K562 (cell line): ENCODE data around the gene LEMD1. TPM values are rescaled to one million over a fixed set of nuclear protein-coding genes. Genes with fewer than 3 reads are reported as not detected.

Experiments used
- CREB1 ChIP-seq, 2 experiments: sonication (generic) in 1 of 2; formaldehyde crosslinking in 1 of 2; IDR thresholded peaks; 2 replicates each; pipeline versions ENCODE4 v1.6.1 to v1.8.0; 2012 to 2022; ENCODE audit warnings: inconsistent platforms in 1 of 2, mild to moderate bottlenecking in 1 of 2, missing genetic modification reagents in 1 of 2, moderate library complexity in 1 of 2
- CREB3 ChIP-seq: fragments of 450-650 bp; conservative IDR thresholded peaks from 2 replicates; pipeline ENCODE4 v1.6.1; 2016; ENCODE audit warnings: missing genetic modification characterization, low read depth, mild to moderate bottlenecking, missing compliant biosample characterization, moderate library complexity
- CREM ChIP-seq: IDR thresholded peaks from 2 replicates; pipeline ENCODE4 v1.6.1; 2014; ENCODE audit warnings: antibody characterized with exemption, low read depth
- LCOR ChIP-seq: sonication (generic); formaldehyde crosslinking; IDR thresholded peaks from 2 replicates; pipeline ENCODE4 v1.8.0; 2022; ENCODE audit warnings: mild to moderate bottlenecking, missing genetic modification reagents
- NCOA1 ChIP-seq: fragments of 450-650 bp; IDR thresholded peaks from 2 replicates; pipeline ENCODE4 v1.6.1; 2016; ENCODE audit warnings: low read depth
- NFE2L1 ChIP-seq: fragments of 450-650 bp; IDR thresholded peaks from 2 replicates; pipeline ENCODE4 v1.6.1; 2016; ENCODE audit warnings: missing genetic modification characterization, low read depth, mild to moderate bottlenecking, missing compliant biosample characterization, moderate library complexity, borderline replicate concordance
- RCOR1 ChIP-seq, 2 experiments: IDR thresholded peaks; 2 replicates each; pipeline ENCODE4 v1.6.1; 2012; ENCODE audit warnings: low read depth in 2 of 2, low read length in 2 of 2, borderline replicate concordance in 1 of 2, improper control_type of control experiment in 1 of 2
- SMARCA4 ChIP-seq: fragments of 450-650 bp; IDR thresholded peaks from 2 replicates; pipeline ENCODE4 v1.6.1; 2016
- TFAP4 ChIP-seq: sonication (generic); formaldehyde crosslinking; IDR thresholded peaks from 2 replicates; pipeline ENCODE4 v1.8.0; 2022; ENCODE audit warnings: missing genetic modification reagents, mild to moderate bottlenecking, moderate library complexity, borderline replicate concordance
- XRCC5 ChIP-seq: fragments of 200-400 bp; formaldehyde crosslinking; IDR thresholded peaks from 2 replicates; pipeline ENCODE4 v1.6.1; 2017; ENCODE audit warnings: low read depth, mild to moderate bottlenecking, low read length
- ZNF316 ChIP-seq: fragments of 450-650 bp; IDR thresholded peaks from 2 replicates; pipeline ENCODE4 v1.6.1; 2016
- ZNF431 ChIP-seq: sonication (generic); formaldehyde crosslinking; IDR thresholded peaks from 2 replicates; pipeline ENCODE4 v1.8.0; 2022; ENCODE audit warnings: mild to moderate bottlenecking, missing genetic modification reagents
- ZNF507 ChIP-seq: conservative IDR thresholded peaks from 2 replicates; pipeline ENCODE4 v1.6.1; 2017; ENCODE audit warnings: missing genetic modification characterization, missing compliant biosample characterization
- ZNF766 ChIP-seq: fragments of 200-800 bp; sonication (Bioruptor generic); conservative IDR thresholded peaks from 2 replicates; pipeline ENCODE4 v1.6.1; 2016; ENCODE audit warnings: missing genetic modification characterization, missing compliant biosample characterization
- polyA plus RNA-seq, 8 experiments: library from polyadenylated mRNA; depleted of rRNA in 4 of 8; stranded (reverse) in 5 of 8; unstranded in 3 of 8; fragments of >200 nt; fragmentation: Nextera tagmentation in 2 of 8; fragmentation: Illumina TruSeq in 1 of 8; extraction: Ambion mirVana in 2 of 8; extraction: Trizol in 1 of 8; gene quantifications; 2 replicates each; pipeline versions ENCODE4 v1.2.1 to v1.2.3, GENCODE V29; 2011 to 2014; ENCODE audit warnings: inconsistent platforms in 1 of 8, missing spikeins in 1 of 8
- total RNA-seq, 7 experiments: library from RNA; depleted of rRNA in 6 of 7; stranded (reverse); fragments of >200 nt in 6 of 7; fragmentation: Illumina TruSeq in 2 of 7; extraction: Trizol in 2 of 7; gene quantifications; 2 replicates each; pipeline versions ENCODE4 v1.2.1 to v1.2.3, GENCODE V29; 2011 to 2021; ENCODE audit warnings: low replicate concordance in 1 of 7
- TF ChIP-seq, protein P1 (sequence below): IDR thresholded peaks from 2 replicates; pipeline ENCODE4 v1.6.1; 2011; ENCODE audit warnings: borderline replicate concordance, low read depth, mild to moderate bottlenecking, moderate library complexity, low read length; ENCODE audit not compliant: insufficient read depth, poor library complexity, severe bottlenecking
- TF ChIP-seq, protein P2 (sequence below): fragments of 450-650 bp; IDR thresholded peaks from 2 replicates; pipeline ENCODE4 v1.6.1; 2017; ENCODE audit warnings: antibody characterized with exemption, mild to moderate bottlenecking
- TF ChIP-seq, protein P3 (sequence below): fragments of 250-450 bp; sonication (Bioruptor Pico); IDR thresholded peaks from 2 replicates; pipeline ENCODE4 v1.8.0; 2022; ENCODE audit warnings: moderate library complexity, mild to moderate bottlenecking, inconsistent platforms

The LEMD1 gene
- total and polyA plus RNA-seq, 9 of the 15 experiments (the other 6 are each of a cell fraction or from before 2014, with no cell fraction given) = 0.11 to 2.4 (median 0.57) TPM; not detected in 1

DNA sequence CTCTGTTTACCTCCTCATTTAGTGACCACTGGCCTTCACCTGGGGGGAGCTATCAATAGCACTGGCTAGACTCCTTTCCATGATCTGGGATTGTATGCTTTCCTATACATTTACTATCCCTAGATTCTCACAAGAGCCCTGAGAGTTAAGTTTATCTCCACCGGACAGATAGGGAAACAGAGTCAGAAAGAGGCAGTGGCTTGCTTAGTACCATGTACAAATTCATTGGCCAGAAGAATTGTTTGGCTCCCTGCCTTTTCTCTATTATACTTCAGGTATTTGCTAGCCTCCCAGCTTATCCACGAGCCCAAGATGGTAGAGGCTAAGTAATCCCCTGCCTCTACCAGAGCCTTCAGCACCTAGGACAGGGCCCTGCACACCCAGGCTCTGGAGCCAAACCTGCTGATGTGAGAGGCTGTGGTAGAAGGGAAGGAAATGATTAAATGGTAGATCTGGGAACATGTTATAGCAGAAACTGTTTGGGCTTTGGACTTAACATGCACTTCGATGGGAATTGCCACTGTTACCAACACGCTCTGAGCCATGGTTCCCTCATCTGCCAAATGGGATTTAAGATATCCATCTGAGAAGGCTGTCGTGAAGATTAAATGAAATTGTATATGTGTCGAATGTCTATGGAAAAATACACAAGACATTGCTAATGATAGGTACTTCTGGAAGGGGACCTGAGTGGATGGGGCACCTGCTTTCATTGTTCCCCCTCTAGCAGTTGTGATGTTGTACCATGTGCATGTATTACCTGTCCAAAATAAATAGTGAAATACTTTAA lies 37.1 kb upstream of the LEMD1 start (continued):
- no peak for TF ChIP-seq NFE2L1 (tag)
- TF ChIP-seq ZNF766 (CRISPR knock-in tag) = peak; percentile 71
- no peak for TF ChIP-seq ZNF316
- TF ChIP-seq ZNF507 (tag) = no peak
- TF ChIP-seq, protein P1, sequence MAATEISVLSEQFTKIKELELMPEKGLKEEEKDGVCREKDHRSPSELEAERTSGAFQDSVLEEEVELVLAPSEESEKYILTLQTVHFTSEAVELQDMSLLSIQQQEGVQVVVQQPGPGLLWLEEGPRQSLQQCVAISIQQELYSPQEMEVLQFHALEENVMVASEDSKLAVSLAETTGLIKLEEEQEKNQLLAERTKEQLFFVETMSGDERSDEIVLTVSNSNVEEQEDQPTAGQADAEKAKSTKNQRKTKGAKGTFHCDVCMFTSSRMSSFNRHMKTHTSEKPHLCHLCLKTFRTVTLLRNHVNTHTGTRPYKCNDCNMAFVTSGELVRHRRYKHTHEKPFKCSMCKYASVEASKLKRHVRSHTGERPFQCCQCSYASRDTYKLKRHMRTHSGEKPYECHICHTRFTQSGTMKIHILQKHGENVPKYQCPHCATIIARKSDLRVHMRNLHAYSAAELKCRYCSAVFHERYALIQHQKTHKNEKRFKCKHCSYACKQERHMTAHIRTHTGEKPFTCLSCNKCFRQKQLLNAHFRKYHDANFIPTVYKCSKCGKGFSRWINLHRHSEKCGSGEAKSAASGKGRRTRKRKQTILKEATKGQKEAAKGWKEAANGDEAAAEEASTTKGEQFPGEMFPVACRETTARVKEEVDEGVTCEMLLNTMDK = no peak
- TF ChIP-seq SMARCA4 = no peak
- TF ChIP-seq RCOR1 (IDR thresholded peaks at IDR 0.05; ENCODE audit: borderline replicate concordance in 1 of 2, low read depth in 2 of 2, low read length in 2 of 2) = peak in 1 of 2 experiments; percentile 70; a peak in 1 of 4 replicates
- TF ChIP-seq NCOA1 = no peak
- TF ChIP-seq CREM = 0 out of 2 replicates have a peak, but pooled peaks have one; percentile 12
- no peak for TF ChIP-seq ZNF431
- TF ChIP-seq CREB3 (tag) = 0 out of 2 replicates have a peak, but pooled peaks have one; percentile 39
- no peak for TF ChIP-seq TFAP4
- no peak for TF ChIP-seq LCOR (CRISPR knock-in tag)
- TF ChIP-seq, protein P2, sequence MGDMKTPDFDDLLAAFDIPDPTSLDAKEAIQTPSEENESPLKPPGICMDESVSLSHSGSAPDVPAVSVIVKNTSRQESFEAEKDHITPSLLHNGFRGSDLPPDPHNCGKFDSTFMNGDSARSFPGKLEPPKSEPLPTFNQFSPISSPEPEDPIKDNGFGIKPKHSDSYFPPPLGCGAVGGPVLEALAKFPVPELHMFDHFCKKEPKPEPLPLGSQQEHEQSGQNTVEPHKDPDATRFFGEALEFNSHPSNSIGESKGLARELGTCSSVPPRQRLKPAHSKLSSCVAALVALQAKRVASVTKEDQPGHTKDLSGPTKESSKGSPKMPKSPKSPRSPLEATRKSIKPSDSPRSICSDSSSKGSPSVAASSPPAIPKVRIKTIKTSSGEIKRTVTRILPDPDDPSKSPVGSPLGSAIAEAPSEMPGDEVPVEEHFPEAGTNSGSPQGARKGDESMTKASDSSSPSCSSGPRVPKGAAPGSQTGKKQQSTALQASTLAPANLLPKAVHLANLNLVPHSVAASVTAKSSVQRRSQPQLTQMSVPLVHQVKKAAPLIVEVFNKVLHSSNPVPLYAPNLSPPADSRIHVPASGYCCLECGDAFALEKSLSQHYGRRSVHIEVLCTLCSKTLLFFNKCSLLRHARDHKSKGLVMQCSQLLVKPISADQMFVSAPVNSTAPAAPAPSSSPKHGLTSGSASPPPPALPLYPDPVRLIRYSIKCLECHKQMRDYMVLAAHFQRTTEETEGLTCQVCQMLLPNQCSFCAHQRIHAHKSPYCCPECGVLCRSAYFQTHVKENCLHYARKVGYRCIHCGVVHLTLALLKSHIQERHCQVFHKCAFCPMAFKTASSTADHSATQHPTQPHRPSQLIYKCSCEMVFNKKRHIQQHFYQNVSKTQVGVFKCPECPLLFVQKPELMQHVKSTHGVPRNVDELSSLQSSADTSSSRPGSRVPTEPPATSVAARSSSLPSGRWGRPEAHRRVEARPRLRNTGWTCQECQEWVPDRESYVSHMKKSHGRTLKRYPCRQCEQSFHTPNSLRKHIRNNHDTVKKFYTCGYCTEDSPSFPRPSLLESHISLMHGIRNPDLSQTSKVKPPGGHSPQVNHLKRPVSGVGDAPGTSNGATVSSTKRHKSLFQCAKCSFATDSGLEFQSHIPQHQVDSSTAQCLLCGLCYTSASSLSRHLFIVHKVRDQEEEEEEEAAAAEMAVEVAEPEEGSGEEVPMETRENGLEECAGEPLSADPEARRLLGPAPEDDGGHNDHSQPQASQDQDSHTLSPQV = no peak
- no peak for TF ChIP-seq XRCC5
- no peak for TF ChIP-seq CREB1 (IDR thresholded peaks at IDR 0.05)
- TF ChIP-seq CREB1 (CRISPR knock-in tag; IDR thresholded peaks at IDR 0.05) = no peak
- TF ChIP-seq, protein P3, sequence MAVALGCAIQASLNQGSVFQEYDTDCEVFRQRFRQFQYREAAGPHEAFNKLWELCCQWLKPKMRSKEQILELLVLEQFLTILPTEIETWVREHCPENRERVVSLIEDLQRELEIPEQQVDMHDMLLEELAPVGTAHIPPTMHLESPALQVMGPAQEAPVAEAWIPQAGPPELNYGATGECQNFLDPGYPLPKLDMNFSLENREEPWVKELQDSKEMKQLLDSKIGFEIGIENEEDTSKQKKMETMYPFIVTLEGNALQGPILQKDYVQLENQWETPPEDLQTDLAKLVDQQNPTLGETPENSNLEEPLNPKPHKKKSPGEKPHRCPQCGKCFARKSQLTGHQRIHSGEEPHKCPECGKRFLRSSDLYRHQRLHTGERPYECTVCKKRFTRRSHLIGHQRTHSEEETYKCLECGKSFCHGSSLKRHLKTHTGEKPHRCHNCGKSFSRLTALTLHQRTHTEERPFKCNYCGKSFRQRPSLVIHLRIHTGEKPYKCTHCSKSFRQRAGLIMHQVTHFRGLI = no peak
